Measurements from ENCODE around the gene KRT27.
A peak's percentile ranks its signal among the peaks of the same experiment; 100 is the strongest.
"Not testable (repeated sequence)": the region's sequence is repeated elsewhere in the genome, so short reads cannot be mapped to it uniquely, and the experiment has no call there.

The KRT27 gene

GRCh38 chr17:40782450-40782849 is at the start of gene KRT27:
KRT27 (minus strand) TSS chr17:40782550; CDS start chr17:40782493, 57 bp downstream.
- no peak for DNase-seq (ENCODE audit: low read depth)

GRCh38 chr17:40830085-40830776 is 47.9 kb upstream of the KRT27 start:
- no peak for DNase-seq (ENCODE audit: low read depth)

GRCh38 chr17:40828454-40829044 is 46.2 kb upstream of the KRT27 start:
- DNase-seq (ENCODE audit: low read depth): no peak

GRCh38 chr17:40827746-40828453 is 45.5 kb upstream of the KRT27 start:
- DNase-seq (ENCODE audit: low read depth): no peak

- no peak for DNase-seq (ENCODE audit: low read depth)
Measured at GRCh38 chr17:40825599-40825998, 43.2 kb upstream of the KRT27 start.

- DNase-seq (ENCODE audit: low read depth): no peak
Measured at GRCh38 chr17:40824015-40824832, 41.9 kb upstream of the KRT27 start.

GRCh38 chr17:40822132-40822812 is 39.9 kb upstream of the KRT27 start, which contains the start of gene KRT10:
KRT10 (minus strand) TSS chr17:40822614; CDS start chr17:40822585, 29 bp downstream.
- DNase-seq (ENCODE audit: low read depth): no peak

GRCh38 chr17:40821536-40821935 is 39.2 kb upstream of the KRT27 start:
- DNase-seq (ENCODE audit: low read depth): no peak

- no peak for DNase-seq (ENCODE audit: low read depth)
Measured at GRCh38 chr17:40820228-40820838, 38.0 kb upstream of the KRT27 start.

- no peak for DNase-seq (ENCODE audit: low read depth)
Measured at GRCh38 chr17:40819528-40820125, 37.3 kb upstream of the KRT27 start.

GRCh38 chr17:40818733-40819527 is 36.6 kb upstream of the KRT27 start:
- DNase-seq (ENCODE audit: low read depth): peak; percentile 79

- DNase-seq (ENCODE audit: low read depth): no peak
Measured at GRCh38 chr17:40818343-40818732, 36.0 kb upstream of the KRT27 start.

- DNase-seq (ENCODE audit: low read depth): no peak
Measured at GRCh38 chr17:40817103-40817682, 34.8 kb upstream of the KRT27 start.

GRCh38 chr17:40816569-40816968 is 34.2 kb upstream of the KRT27 start:
- no peak for DNase-seq (ENCODE audit: low read depth)

- no peak for DNase-seq (ENCODE audit: low read depth)
Measured at GRCh38 chr17:40815381-40815780, 33.0 kb upstream of the KRT27 start.

- not testable (repeated sequence) for DNase-seq (ENCODE audit: low read depth)
Measured at GRCh38 chr17:40814657-40815056, 32.3 kb upstream of the KRT27 start.

GRCh38 chr17:40813804-40814203 is 31.5 kb upstream of the KRT27 start:
- no peak for DNase-seq (ENCODE audit: low read depth)

GRCh38 chr17:40812639-40813038 is 30.3 kb upstream of the KRT27 start:
- no peak for DNase-seq (ENCODE audit: low read depth)

- no peak for DNase-seq (ENCODE audit: low read depth)
Measured at GRCh38 chr17:40810494-40810893, 28.1 kb upstream of the KRT27 start.
